NCI-H1417 treated with DMSO at 0.1 percent for 48 hours (cell line): ENCODE results near the gene RALY.

Experiments
- DNase-seq: peaks from one replicate; lab custom pipeline; 2025; lab: John Stamatoyannopoulos, UW

The RALY gene

GRCh38 chr20:34076952-34077351 lies 83.2 kb downstream of the RALY start:
- DNase-seq = no peak

- DNase-seq = no peak
Observed at GRCh38 chr20:34078540-34078939, 84.8 kb downstream of the RALY start.

- no peak for DNase-seq
Observed at GRCh38 chr20:34079818-34080217, 86.1 kb downstream of the RALY start.

- no peak for DNase-seq
Observed at GRCh38 chr20:34082232-34082887, 88.6 kb downstream of the RALY start.

- no peak for DNase-seq
Observed at GRCh38 chr20:34083137-34083536, 89.4 kb downstream of the RALY start.

- DNase-seq = no peak
Observed at GRCh38 chr20:34083781-34084180, 90.1 kb downstream of the RALY start.

GRCh38 chr20:34084227-34084923 lies 90.7 kb downstream of the RALY start:
- no peak for DNase-seq

- no peak for DNase-seq
Observed at GRCh38 chr20:34085544-34086040, 91.9 kb downstream of the RALY start.

GRCh38 chr20:34088305-34089174 lies 94.8 kb downstream of the RALY start:
- DNase-seq = no peak

GRCh38 chr20:34089175-34089479 lies 95.4 kb downstream of the RALY start:
- no peak for DNase-seq

- no peak for DNase-seq
Observed at GRCh38 chr20:34089655-34090345, 96.1 kb downstream of the RALY start.

- no peak for DNase-seq
Observed at GRCh38 chr20:34090645-34091044, 96.9 kb downstream of the RALY start.

GRCh38 chr20:34091637-34092200 lies 98.0 kb downstream of the RALY start:
- no peak for DNase-seq

- DNase-seq = no peak
Observed at GRCh38 chr20:34093895-34094294, 100.2 kb downstream of the RALY start.

GRCh38 chr20:34095825-34096224 lies 102.1 kb downstream of the RALY start:
- no peak for DNase-seq

GRCh38 chr20:34096699-34097444 lies 103.2 kb downstream of the RALY start:
- DNase-seq = no peak

- no peak for DNase-seq
Observed at GRCh38 chr20:34098570-34098969, 104.9 kb downstream of the RALY start.

- DNase-seq = no peak
Observed at GRCh38 chr20:34099675-34100074, 106.0 kb downstream of the RALY start.

GRCh38 chr20:34100576-34100975 lies 106.9 kb downstream of the RALY start:
- no peak for DNase-seq

GRCh38 chr20:34102342-34102741 lies 108.6 kb downstream of the RALY start:
- no peak for DNase-seq

- no peak for DNase-seq
Observed at GRCh38 chr20:34104059-34104458, 110.3 kb downstream of the RALY start.
